Fibroblast of skin of scalp (primary cell): ENCODE data around the gene PLD4. TPM values are rescaled to one million over a fixed set of nuclear protein-coding genes. Genes with fewer than 3 reads are reported as not detected.
"Not testable (repeated sequence)": the region's sequence is repeated elsewhere in the genome, so short reads cannot be mapped to it uniquely, and the experiment has no call there.

Experiments used
- DNase-seq: peaks from one replicate; pipeline ENCODE4 v3.0.0-alpha.2; 2013
- polyA plus RNA-seq, 2 experiments: library from polyadenylated mRNA; unstranded; fragments of 120-200 nt; gene quantifications; one replicate each; pipeline ENCODE4 v1.2.1, GENCODE V29; 2013; ENCODE audit not compliant: insufficient read length in 2 of 2

The PLD4 gene
- polyA plus RNA-seq (2013, experiment 1 of 2; ENCODE audit: insufficient read length) = 0.18 TPM
- 0.67 TPM for polyA plus RNA-seq (2013, experiment 2 of 2; ENCODE audit: insufficient read length)

GRCh38 chr14:104924421-104925213 is at the start of gene PLD4:
TSS of gene PLD4 (plus strand) at chr14:104924879. CDS start at chr14:104927141, 2,262 bp downstream.
- no peak for DNase-seq

GRCh38 chr14:104875412-104875751 is 49.3 kb upstream of the PLD4 start:
- DNase-seq = no peak

- no peak for DNase-seq
These were observed 48.9 kb upstream of the PLD4 start for GRCh38 chr14:104875811-104876210.

- peak; percentile 44 for DNase-seq
These were observed 48.4 kb upstream of the PLD4 start for GRCh38 chr14:104876251-104876699.

GRCh38 chr14:104877066-104877805 is 47.4 kb upstream of the PLD4 start:
- DNase-seq = no peak

- DNase-seq = no peak
These were observed 46.7 kb upstream of the PLD4 start for GRCh38 chr14:104877806-104878550.

- no peak for DNase-seq
These were observed 46.1 kb upstream of the PLD4 start for GRCh38 chr14:104878582-104878981.

- no peak for DNase-seq
These were observed 45.3 kb upstream of the PLD4 start for GRCh38 chr14:104879201-104879982.

- DNase-seq = no peak
These were observed 44.6 kb upstream of the PLD4 start for GRCh38 chr14:104879983-104880565.

- DNase-seq = no peak
These were observed 44.0 kb upstream of the PLD4 start for GRCh38 chr14:104880584-104881210.

- DNase-seq = no peak
These were observed 43.2 kb upstream of the PLD4 start for GRCh38 chr14:104881369-104881979.

GRCh38 chr14:104882325-104882973 is 42.2 kb upstream of the PLD4 start:
- no peak for DNase-seq

- DNase-seq = no peak
These were observed 41.6 kb upstream of the PLD4 start for GRCh38 chr14:104882991-104883660.

- DNase-seq = no peak
These were observed 40.9 kb upstream of the PLD4 start for GRCh38 chr14:104883681-104884361.

GRCh38 chr14:104884381-104884780 is 40.3 kb upstream of the PLD4 start:
- DNase-seq = not testable (repeated sequence)

- DNase-seq = no peak
These were observed 39.4 kb upstream of the PLD4 start for GRCh38 chr14:104885031-104885972.

GRCh38 chr14:104885973-104886689 is 38.5 kb upstream of the PLD4 start:
- no peak for DNase-seq
